OCI-LY1 (cell line): ENCODE data around the gene HES5.

ENCODE experiments used
- CTCF ChIP-seq: fragments of 200-600 bp; sonication (generic), shearing (Covaris generic); IDR thresholded peaks from 2 replicates; pipeline ENCODE4 v1.5.1; 2017; ENCODE audit warnings: mild to moderate bottlenecking, antibody characterized with exemption, low read length, moderate library complexity, mixed read lengths
- EZH2 ChIP-seq: fragments of 200-600 bp; sonication (generic), shearing (Covaris generic); IDR thresholded peaks from 2 replicates; pipeline ENCODE4 v1.8.0; 2017; ENCODE audit warnings: borderline replicate concordance, mixed run types, mild to moderate bottlenecking, antibody characterized with exemption, low read length, moderate library complexity, mixed read lengths

- TF ChIP-seq CTCF, result no peak
- no peak for TF ChIP-seq EZH2
Observed at GRCh38 chr1:2534315-2534686, 4.2 kb upstream of the HES5 start.
